ENCODE measurements around the gene TEX9.
A peak's percentile ranks its signal among the peaks of the same experiment; 100 is the strongest.

Gene TEX9

GRCh38 chr15:56464893-56465520 is 99.8 kb downstream of the TEX9 start, which contains the start of gene MNS1:
Gene MNS1 (minus strand): TSS chr15:56465137. CDS start chr15:56464972, 165 bp downstream.
- TF ChIP-seq GATA2 (IDR thresholded peaks at IDR 0.05; ENCODE audit: low read depth, low read length) (no peak), GATA3 (IDR thresholded peaks at IDR 0.05; ENCODE audit: low read depth, low read length) (no peak)

- no peak for TF ChIP-seq GATA3 (IDR thresholded peaks at IDR 0.05; ENCODE audit: low read depth, low read length)
- TF ChIP-seq GATA2 (IDR thresholded peaks at IDR 0.05; ENCODE audit: low read depth, low read length) = no peak
These were observed 102.4 kb downstream of the TEX9 start for GRCh38 chr15:56467616-56468015.

- TF ChIP-seq GATA2 (IDR thresholded peaks at IDR 0.05; ENCODE audit: low read depth, low read length) (no peak), GATA3 (IDR thresholded peaks at IDR 0.05; ENCODE audit: low read depth, low read length) (no peak)
These were observed 103.2 kb downstream of the TEX9 start for GRCh38 chr15:56468401-56468800.

GRCh38 chr15:56469483-56469882 is 104.3 kb downstream of the TEX9 start:
- no peak for TF ChIP-seq GATA2 (IDR thresholded peaks at IDR 0.05; ENCODE audit: low read depth, low read length)
- TF ChIP-seq GATA3 (IDR thresholded peaks at IDR 0.05; ENCODE audit: low read depth, low read length) = no peak

- TF ChIP-seq GATA2 (IDR thresholded peaks at IDR 0.05; ENCODE audit: low read depth, low read length) (no peak), GATA3 (IDR thresholded peaks at IDR 0.05; ENCODE audit: low read depth, low read length) (no peak)
These were observed 106.3 kb downstream of the TEX9 start for GRCh38 chr15:56471440-56472069.

- TF ChIP-seq GATA2 (IDR thresholded peaks at IDR 0.05; ENCODE audit: low read depth, low read length) (no peak), GATA3 (IDR thresholded peaks at IDR 0.05; ENCODE audit: low read depth, low read length) (no peak)
These were observed 107.1 kb downstream of the TEX9 start for GRCh38 chr15:56472278-56472677.

- TF ChIP-seq GATA2 (IDR thresholded peaks at IDR 0.05; ENCODE audit: low read depth, low read length) (no peak), GATA3 (IDR thresholded peaks at IDR 0.05; ENCODE audit: low read depth, low read length) (peak; percentile 67)
These were observed 107.8 kb downstream of the TEX9 start for GRCh38 chr15:56473017-56473416.

GRCh38 chr15:56475351-56475750 is 110.1 kb downstream of the TEX9 start:
- no peak for TF ChIP-seq GATA3 (IDR thresholded peaks at IDR 0.05; ENCODE audit: low read depth, low read length)
- no peak for TF ChIP-seq GATA2 (IDR thresholded peaks at IDR 0.05; ENCODE audit: low read depth, low read length)
